Astrocyte of the cerebellum (primary cell): ENCODE data around the gene EPPIN.

ENCODE experiments used
- DNase-seq: peaks from one replicate; pipeline ENCODE4 v3.0.0-alpha.2; 2011; ENCODE audit warnings: low read depth
- H3K4me3 ChIP-seq: 2 replicates; pipeline ENCODE4 v1.5.1; 2011; ENCODE audit warnings: mild to moderate bottlenecking, low read depth, low read length, moderate library complexity
- CTCF ChIP-seq: IDR thresholded peaks from 2 replicates; pipeline ENCODE4 v1.5.1; 2012; ENCODE audit warnings: low read length, low read depth, moderate library complexity, mild to moderate bottlenecking; ENCODE audit errors: missing control alignments
- in situ Hi-C: cut with HindIII; loops from 2 replicates; pipeline ENCODE4 v1.10.0; 2017; ENCODE audit warnings: low sequenced_read_pairs

EPPIN gene

GRCh38 chr20:45564760-45565276 lies 17.6 kb upstream of the EPPIN start:
- TF ChIP-seq CTCF, result no peak
- in situ Hi-C loops, result no loop called here
- H3K4me3 ChIP-seq, result no peak overlapping the region
- no peak for DNase-seq

GRCh38 chr20:45555198-45555597 lies 8.0 kb upstream of the EPPIN start:
- no peak overlapping the region for H3K4me3 ChIP-seq
- in situ Hi-C loops, result no loop called here
- no peak for DNase-seq
- TF ChIP-seq CTCF, result no peak

- H3K4me3 ChIP-seq, result no peak overlapping the region
- DNase-seq, result no peak
- in situ Hi-C loops, result no loop called here
- no peak for TF ChIP-seq CTCF
Measured at GRCh38 chr20:45552456-45552855, 5.3 kb upstream of the EPPIN start.

- H3K4me3 ChIP-seq, result no peak overlapping the region
- in situ Hi-C loops, result no loop called here
- DNase-seq, result no peak
- no peak for TF ChIP-seq CTCF
Measured at GRCh38 chr20:45550765-45551164, 3.6 kb upstream of the EPPIN start.

- no peak for DNase-seq
- no peak for TF ChIP-seq CTCF
- H3K4me3 ChIP-seq, result no peak overlapping the region
- in situ Hi-C loops, result no loop called here
Measured at GRCh38 chr20:45548410-45548809, 1.2 kb upstream of the EPPIN start.

- TF ChIP-seq CTCF, result peak; percentile 32
- DNase-seq, result no peak
- no peak overlapping the region for H3K4me3 ChIP-seq
- in situ Hi-C loops, result no loop called here
Measured at GRCh38 chr20:45545754-45546453, 1.3 kb downstream of the EPPIN start.
